ENCODE measurements around the gene ARHGEF10L.

The ARHGEF10L gene

GRCh38 chr1:17658837-17659236 is 119.3 kb downstream of the ARHGEF10L start:
- DNase-seq (ENCODE audit: low read depth) = no peak

GRCh38 chr1:17661546-17662157 is 122.2 kb downstream of the ARHGEF10L start:
- DNase-seq (ENCODE audit: low read depth) = peak; percentile 43

DNA sequence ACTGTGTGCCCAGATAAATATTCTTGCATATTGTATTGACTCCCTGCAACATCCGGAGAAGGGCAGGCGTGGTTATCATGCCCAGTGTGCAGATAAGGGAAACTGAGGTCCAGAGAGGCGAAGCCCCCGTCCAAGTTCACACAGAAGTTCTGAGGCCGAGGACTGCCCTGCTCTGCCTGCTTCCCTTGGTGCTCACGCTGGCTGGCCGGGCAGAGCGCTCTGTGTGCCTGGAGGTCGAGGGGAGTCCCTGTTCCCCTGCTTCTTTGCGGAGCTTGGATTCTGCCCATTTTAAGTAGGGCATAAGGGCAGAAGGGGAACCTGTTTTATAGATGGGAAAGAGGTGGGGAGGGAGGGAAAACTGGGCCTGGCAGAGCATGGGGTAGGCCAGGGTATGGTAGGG is 122.8 kb downstream of the ARHGEF10L start:
- no peak for DNase-seq (ENCODE audit: low read depth)

- no peak for DNase-seq (ENCODE audit: low read depth)
Measured at GRCh38 chr1:17662786-17663185, 123.3 kb downstream of the ARHGEF10L start.

DNA sequence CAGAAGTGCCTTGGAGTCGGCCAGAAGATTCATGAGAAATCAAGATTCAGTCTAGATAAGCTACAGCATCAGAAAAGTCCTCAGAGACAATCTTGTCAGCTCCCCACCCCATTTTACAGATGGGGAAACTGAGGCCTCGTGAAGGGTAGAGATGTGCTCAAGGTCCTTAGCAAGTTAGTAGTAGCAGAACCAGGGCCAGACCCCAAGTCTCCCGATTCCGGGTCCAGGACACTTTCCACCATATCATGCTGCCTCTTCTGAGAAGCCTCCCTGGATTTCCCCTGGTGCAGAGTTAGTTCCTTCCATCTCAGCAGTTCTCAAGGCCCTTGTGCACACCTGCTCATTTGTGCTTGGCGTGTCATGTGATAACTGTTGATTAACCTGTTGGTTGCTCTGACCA is 124.1 kb downstream of the ARHGEF10L start:
- DNase-seq (ENCODE audit: low read depth) = no peak

GRCh38 chr1:17664322-17664721 is 124.8 kb downstream of the ARHGEF10L start:
- no peak for DNase-seq (ENCODE audit: low read depth)

DNA sequence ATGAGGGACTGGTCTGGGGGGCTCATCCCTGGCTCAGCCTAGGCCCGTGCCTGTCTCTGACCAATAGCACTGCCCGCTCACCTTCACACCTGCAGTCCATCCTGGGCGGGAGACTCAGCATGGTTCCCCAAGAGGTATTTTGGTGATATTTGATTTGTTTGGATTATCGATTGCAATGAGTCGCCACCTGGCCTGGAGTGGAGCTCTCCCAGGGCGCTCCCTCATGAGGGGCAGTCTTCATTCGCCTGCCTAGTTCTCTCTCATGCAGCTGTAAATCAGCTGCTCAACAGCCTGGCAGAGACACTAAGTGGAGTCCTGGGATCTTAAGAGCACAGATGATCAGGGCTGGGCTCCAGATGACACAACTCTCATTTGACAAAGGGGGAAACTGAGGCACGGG is 125.6 kb downstream of the ARHGEF10L start:
- no peak for DNase-seq (ENCODE audit: low read depth)

- DNase-seq (ENCODE audit: low read depth) = no peak
Measured at GRCh38 chr1:17665950-17666720, 126.6 kb downstream of the ARHGEF10L start.

GRCh38 chr1:17667641-17668040 is 128.1 kb downstream of the ARHGEF10L start:
- no peak for DNase-seq (ENCODE audit: low read depth)

- DNase-seq (ENCODE audit: low read depth) = no peak
Measured at GRCh38 chr1:17668195-17668594, 128.7 kb downstream of the ARHGEF10L start.

DNA sequence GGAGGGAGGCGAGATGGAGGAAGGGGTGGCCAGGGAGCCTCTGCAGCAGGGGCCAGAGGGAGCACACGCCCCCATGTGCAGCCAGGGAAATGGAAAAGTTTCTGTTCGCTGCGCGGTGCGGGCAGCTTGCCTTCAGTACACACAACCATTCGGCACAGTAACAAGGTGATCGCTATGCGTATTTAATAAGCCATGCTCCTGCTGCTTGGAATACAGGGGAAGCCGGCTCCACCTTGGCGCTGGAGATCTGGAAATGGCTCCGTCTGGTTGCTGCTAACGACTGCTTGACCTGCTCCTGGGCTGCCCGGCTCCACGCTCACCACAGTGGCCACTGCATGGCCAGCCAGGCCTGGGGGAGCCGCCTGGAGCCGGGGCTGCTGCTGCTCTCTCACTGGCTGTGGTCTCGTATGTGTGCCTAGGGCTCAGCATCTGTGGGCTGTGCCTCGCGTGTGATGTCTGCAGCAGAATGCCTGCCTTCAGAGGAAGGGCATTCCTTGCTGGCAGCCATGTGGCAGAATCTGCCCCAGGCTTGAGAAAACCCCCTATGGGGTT is 129.2 kb downstream of the ARHGEF10L start:
- DNase-seq (ENCODE audit: low read depth) = no peak

DNA sequence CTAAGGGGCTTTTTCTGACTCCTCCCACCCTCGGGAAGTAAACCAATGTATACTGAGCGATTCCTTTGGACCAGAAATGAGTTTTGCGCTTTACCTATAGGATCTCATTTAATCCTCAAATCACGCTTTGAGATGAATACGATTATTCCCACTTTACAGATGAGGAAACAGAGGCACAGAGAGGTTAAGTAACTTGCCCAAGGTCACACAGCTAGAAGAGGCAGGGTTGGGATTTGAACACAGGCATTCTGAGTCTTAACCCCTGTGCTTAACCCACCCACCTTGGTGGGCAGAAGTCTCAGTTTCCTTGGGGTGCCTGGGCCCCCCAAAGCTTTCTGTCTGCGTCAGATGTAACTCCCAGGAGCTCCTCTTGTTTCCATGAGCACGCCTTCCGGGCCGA is 129.8 kb downstream of the ARHGEF10L start:
- no peak for DNase-seq (ENCODE audit: low read depth)

GRCh38 chr1:17669866-17670451 is 130.5 kb downstream of the ARHGEF10L start:
- no peak for DNase-seq (ENCODE audit: low read depth)

DNA sequence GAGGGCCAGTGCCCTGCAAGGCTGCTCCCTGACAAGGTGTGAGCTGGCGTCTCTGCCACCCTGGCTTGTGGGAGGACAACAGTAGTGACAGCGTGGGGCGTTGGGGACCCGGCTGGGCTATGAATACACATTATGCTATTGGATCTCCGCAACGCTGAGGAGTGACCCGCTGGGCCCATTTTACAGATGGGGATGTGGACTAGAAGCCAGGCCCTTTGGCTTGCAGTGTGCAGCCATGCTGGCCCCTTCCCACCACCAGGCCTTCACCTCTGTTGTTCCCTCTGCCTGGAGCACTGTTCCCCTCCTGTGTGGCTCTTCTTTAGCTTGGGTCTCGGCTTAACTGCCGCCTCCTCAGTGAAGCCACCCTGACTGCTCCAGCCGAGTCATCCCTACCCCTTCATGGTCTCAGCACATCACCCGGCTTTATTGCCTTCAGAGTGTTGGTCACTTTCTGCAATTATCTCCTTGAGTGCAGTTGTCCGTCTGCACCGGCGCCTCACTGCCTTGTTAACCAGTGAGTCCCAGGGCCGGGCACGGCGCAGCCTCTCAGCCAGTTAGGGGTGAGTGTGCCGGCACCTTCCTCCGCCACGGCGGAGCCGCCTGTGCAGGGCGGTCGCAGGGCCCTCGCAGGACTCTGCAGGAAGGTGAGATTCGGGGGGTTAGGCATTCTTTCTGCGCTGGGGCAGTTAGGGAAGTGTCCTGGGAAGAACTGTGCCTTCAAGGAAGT is 131.3 kb downstream of the ARHGEF10L start:
- no peak for DNase-seq (ENCODE audit: low read depth)

DNA sequence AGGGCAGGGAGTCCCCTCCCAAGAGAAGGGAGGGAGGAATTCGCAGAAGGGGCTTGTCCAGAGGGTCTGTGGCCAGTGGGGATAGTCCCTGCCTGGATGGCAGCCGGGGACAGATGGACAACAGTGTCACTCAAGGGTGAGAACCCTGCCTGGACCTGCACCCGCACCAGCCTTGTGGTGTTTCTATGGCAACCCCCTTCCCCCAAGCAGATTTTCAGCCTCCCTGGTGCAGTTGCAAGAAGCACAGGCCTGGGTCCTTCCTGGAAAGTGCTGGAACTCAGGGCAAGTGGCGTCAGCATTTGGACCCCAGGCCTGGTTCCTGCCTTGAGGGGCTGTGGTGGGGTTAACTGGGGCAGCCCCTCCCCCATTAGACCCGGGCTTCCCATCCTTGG is 131.8 kb downstream of the ARHGEF10L start:
- DNase-seq (ENCODE audit: low read depth) = no peak

- DNase-seq (ENCODE audit: low read depth) = no peak
Measured at GRCh38 chr1:17671741-17672140, 132.2 kb downstream of the ARHGEF10L start.

GRCh38 chr1:17672226-17672625 is 132.7 kb downstream of the ARHGEF10L start:
- no peak for DNase-seq (ENCODE audit: low read depth)

DNA sequence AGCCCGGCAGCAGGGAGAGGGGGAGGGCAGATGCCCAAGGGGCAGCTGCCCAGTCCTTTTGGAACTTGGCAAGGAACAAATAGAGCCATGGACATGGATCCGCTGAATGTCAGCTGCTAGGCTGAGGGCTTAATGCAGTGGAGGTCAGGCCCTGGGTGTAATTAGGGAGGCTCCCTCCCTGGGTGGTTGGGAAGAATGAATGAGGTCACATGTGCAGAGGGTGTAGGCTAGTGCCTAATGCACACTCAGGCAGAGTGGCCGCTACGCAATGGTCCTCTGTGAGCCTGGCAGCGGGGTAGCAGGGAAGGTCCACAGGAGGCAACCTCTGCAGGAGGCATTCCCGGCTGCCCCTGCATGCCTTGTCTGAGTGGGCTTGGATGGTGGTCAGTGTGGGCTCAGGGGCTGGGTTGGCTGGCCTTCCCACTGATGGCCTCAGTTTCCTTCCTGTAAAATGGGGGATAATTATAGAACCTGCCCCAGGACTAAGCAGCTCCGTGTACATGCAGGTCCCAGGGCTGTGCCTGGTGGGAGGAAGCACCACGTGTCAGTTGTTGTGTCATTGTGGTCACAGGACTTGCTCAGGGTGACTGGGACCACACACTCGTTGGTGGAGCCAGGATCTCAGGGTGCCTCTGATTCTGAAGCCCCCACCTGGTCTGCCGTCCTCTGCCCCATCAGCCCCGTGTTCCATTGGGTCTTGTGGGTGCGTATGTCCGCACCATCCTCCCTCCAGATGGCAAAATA is 134.0 kb downstream of the ARHGEF10L start:
- DNase-seq (ENCODE audit: low read depth) = no peak

DNA sequence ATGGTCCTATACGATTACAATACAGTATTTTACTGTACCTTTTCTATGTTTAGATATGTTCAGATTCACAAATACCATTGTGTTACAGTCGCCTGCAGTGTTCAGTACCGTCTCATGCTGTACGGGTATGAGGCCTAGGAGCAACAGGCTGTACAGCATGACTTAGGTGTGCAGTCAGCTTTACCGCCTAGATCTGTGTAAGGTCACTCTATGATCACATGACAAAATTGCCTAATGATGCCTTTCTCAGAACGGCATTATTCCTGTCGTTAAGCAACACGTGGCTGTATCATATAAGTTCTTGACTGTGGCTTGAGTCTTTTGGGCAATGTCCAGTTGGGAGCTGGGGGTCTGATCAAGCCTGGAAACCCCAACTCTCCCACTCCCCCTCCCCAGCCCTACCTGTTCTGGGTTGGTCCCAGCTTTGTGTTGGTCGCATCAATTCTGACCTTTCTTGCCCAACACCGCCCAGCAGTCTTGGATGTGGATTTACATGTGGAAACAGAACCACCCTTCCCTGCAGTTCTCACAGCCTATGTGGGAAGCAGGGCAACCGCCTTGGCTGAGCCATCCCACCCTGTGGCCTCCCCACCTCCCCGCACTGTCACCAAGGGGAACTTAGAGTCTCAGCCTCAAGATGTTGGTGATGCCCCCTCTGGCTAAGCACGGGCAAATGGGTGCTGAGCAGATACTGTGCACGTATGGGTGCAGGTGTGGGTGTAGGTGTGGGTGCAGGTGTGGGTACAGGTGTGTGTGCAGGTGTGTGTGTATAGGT is 135.4 kb downstream of the ARHGEF10L start:
- DNase-seq (ENCODE audit: low read depth) = no peak

- DNase-seq (ENCODE audit: low read depth) = no peak
Measured at GRCh38 chr1:17675744-17676143, 136.2 kb downstream of the ARHGEF10L start.

Measured in activated T-cell treated with anti-CD3 and anti-CD28 coated beads for 24 hours (primary cell).